SJSA1 (cell line): ENCODE data around the gene MRPL42. TPM values are rescaled to one million over a fixed set of nuclear protein-coding genes. Genes with fewer than 3 reads are reported as not detected.
A peak's percentile ranks its signal among the peaks of the same experiment; 100 is the strongest.

Experiments used
- DNase-seq, 2 experiments: peaks; one replicate each; pipeline ENCODE4 v3.0.0-alpha.2; 2015 to 2020; ENCODE audit warnings: low spot score in 2 of 2, low read depth in 1 of 2
- H3K27ac ChIP-seq: fragments of 250-450 bp; sonication (Bioruptor Pico); 2 replicates; pipeline ENCODE4 v1.5.1; 2020; ENCODE audit warnings: mild to moderate bottlenecking, moderate library complexity
- H3K27me3 ChIP-seq: fragments of 250-450 bp; sonication (Bioruptor Pico); replicated peaks from 2 replicates; pipeline ENCODE4 v1.5.1; 2020; ENCODE audit warnings: mild to moderate bottlenecking, moderate library complexity
- H3K36me3 ChIP-seq: fragments of 250-450 bp; sonication (Bioruptor Pico); 2 replicates; pipeline ENCODE4 v1.5.1; 2020; ENCODE audit warnings: mild to moderate bottlenecking
- H3K4me1 ChIP-seq: fragments of 250-450 bp; sonication (Bioruptor Pico); replicated peaks from 2 replicates; pipeline ENCODE4 v1.6.1; 2021; ENCODE audit warnings: mild to moderate bottlenecking
- H3K4me3 ChIP-seq: fragments of 250-450 bp; sonication (Bioruptor Pico); 2 replicates; pipeline ENCODE4 v1.5.1; 2020; ENCODE audit warnings: mild to moderate bottlenecking
- H3K9me3 ChIP-seq: fragments of 250-450 bp; sonication (Bioruptor Pico); replicated peaks from 2 replicates; pipeline ENCODE4 v1.5.1; 2020; ENCODE audit warnings: mild to moderate bottlenecking
- total RNA-seq: library from RNA; depleted of rRNA; stranded (reverse); fragments of >200 nt; shearing (Covaris generic); gene quantifications from 2 replicates; pipeline ENCODE4 v1.2.3, GENCODE V29; 2014

Gene MRPL42
- total RNA-seq, 1 experiment from 2014 or later: 132 TPM

DNA sequence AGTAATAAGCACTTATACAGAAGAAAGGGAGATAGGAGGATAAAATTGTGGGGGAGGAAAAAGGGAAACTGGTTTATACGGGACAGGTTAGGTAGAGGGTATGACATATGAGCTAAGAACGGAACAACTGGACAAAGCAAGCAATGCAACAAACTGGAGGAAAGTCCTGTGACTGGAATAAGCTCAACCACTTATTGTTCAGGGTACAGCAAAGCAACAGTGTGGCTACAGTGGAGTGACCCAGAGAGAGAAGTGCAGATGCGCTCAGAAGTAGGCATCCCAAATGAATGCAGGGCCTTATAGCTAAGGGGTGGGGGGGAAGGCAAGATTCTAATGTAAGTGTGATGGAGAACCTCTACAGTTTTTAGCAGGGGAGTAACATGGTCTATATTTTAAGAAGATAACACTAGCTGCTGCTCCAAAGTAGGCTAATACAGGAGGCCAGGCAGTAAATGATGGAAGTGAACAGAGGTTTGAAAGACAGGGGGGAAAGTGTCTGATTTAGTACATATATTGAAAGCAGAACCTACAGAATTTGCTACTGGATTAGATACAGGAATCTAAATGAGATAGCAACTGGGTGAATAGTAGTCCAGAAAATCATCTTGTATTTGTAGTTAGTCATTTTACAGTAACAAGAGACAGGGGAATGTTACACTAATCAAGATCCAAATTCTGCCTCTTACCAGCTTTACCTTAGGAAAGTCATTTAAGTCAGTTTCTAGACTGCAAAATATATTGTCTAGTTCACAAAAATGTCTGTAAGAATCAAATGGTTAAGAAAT is 28.9 kb upstream of the MRPL42 start:
- no peaks in the 10 kb centered on the region for H3K27me3 ChIP-seq
- H3K27ac ChIP-seq: no peak overlapping the region
- H3K36me3 ChIP-seq: peaks cover 9% of the 10 kb centered on the region
- no peak for DNase-seq
- no peak overlapping the region for H3K4me3 ChIP-seq
- no peaks in the 10 kb centered on the region for H3K9me3 ChIP-seq
- H3K4me1 ChIP-seq: peaks cover 19% of the 10 kb centered on the region

DNA sequence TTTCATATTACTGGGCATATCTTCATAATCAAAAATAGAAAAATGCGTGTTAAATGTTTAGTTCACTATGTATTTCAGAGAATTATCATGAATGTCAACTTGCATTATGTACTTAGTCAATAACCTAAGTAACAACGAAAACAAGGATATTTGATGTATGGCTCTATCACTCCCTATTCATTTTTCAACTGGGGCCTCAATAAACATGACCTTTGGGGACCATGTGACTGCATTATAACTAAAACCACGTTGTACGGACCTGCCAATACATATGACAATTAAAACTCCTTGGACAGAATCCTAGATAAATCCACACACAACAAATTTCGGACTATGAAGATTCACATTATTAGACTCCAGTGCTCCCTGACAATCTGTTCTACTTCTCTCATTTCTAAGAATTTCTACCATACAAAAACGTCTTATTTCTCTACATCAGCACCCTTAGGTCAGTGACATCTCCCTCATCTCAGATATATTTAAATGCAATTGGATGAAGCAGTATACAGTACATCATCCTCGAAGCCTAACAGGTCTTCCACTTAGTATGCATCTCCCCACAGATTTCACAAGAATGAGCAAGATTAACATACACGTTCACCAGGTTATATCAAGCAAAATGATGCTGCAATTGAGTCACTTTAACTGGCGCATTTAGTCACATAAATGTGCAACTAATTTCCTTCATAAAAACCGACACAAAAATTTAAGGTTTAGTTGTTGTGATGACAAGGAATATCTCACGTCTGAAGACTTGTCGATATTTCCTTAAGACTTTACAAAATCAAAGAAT is 27.1 kb upstream of the MRPL42 start:
- no peak for DNase-seq

GRCh38 chr12:93441081-93441616 is 26.2 kb upstream of the MRPL42 start:
- H3K36me3 ChIP-seq: peaks cover 9% of the 10 kb centered on the region
- no peaks in the 10 kb centered on the region for H3K27me3 ChIP-seq
- H3K9me3 ChIP-seq: no peaks in the 10 kb centered on the region
- H3K4me3 ChIP-seq: peak overlapping the region; percentile 90
- H3K27ac ChIP-seq: peak overlapping the region; percentile 85
- peaks cover 19% of the 10 kb centered on the region for H3K4me1 ChIP-seq
- peak in 1 of 2 experiments; percentile 33 for DNase-seq

More for the DNA sequence above, 27.1 kb upstream of the MRPL42 start:
- no peaks in the 10 kb centered on the region for H3K9me3 ChIP-seq
- H3K4me3 ChIP-seq: peak overlapping the region; percentile 90
- peaks cover 9% of the 10 kb centered on the region for H3K36me3 ChIP-seq
- no peak overlapping the region; the same call in 1 of the 2 replicates for H3K27ac ChIP-seq
- H3K27me3 ChIP-seq: no peaks in the 10 kb centered on the region
- H3K4me1 ChIP-seq: peaks cover 19% of the 10 kb centered on the region

GRCh38 chr12:93441617-93442410 is 25.5 kb upstream of the MRPL42 start, which contains the start of gene UBE2N:
Gene UBE2N (minus strand): TSS chr12:93441947. CDS start chr12:93441884, 63 bp downstream.
- Histone ChIP-seq H3K36me3 (peaks cover 9% of the 10 kb centered on the region), H3K4me1 (peaks cover 19% of the 10 kb centered on the region), H3K27me3 (no peaks in the 10 kb centered on the region), H3K27ac (peak within 1 kb of the TSS; percentile 85), H3K9me3 (no peaks in the 10 kb centered on the region), H3K4me3 (peak within 1 kb of the TSS; percentile 90)
- DNase-seq: peak; percentile 94 to 97

GRCh38 chr12:93442411-93443340 is 24.6 kb upstream of the MRPL42 start:
- no peaks in the 10 kb centered on the region for H3K9me3 ChIP-seq
- H3K36me3 ChIP-seq: peaks cover 9% of the 10 kb centered on the region
- no peaks in the 10 kb centered on the region for H3K27me3 ChIP-seq
- peak overlapping the region; percentile 90 for H3K4me3 ChIP-seq
- H3K27ac ChIP-seq: peak overlapping the region; percentile 85
- H3K4me1 ChIP-seq: peaks cover 19% of the 10 kb centered on the region
- no peak for DNase-seq

DNA sequence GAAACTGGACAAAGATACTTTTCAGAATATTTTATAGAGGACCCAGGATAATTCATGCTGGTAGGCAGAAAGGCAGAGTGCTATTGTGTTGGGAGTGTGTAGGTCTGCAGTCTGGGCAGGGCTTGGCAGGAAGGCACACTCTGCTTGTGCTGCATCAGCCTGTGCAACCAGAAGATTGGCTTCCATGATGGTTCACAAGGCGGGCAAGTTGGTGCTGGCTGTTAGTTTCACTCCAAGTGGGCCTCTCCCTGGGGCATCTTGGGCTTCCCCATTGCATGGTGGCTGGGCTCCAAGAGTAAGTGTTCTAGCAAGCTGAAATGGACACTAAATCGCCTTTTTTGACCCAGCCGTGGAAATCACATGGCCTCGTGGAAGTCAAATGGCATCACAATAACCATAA is 23.7 kb upstream of the MRPL42 start:
- H3K4me1 ChIP-seq: peaks cover 19% of the 10 kb centered on the region
- H3K27me3 ChIP-seq: no peaks in the 10 kb centered on the region
- no peak overlapping the region for H3K4me3 ChIP-seq
- DNase-seq: no peak
- H3K9me3 ChIP-seq: no peaks in the 10 kb centered on the region
- H3K27ac ChIP-seq: no peak overlapping the region
- peaks cover 7% of the 10 kb centered on the region for H3K36me3 ChIP-seq

DNA sequence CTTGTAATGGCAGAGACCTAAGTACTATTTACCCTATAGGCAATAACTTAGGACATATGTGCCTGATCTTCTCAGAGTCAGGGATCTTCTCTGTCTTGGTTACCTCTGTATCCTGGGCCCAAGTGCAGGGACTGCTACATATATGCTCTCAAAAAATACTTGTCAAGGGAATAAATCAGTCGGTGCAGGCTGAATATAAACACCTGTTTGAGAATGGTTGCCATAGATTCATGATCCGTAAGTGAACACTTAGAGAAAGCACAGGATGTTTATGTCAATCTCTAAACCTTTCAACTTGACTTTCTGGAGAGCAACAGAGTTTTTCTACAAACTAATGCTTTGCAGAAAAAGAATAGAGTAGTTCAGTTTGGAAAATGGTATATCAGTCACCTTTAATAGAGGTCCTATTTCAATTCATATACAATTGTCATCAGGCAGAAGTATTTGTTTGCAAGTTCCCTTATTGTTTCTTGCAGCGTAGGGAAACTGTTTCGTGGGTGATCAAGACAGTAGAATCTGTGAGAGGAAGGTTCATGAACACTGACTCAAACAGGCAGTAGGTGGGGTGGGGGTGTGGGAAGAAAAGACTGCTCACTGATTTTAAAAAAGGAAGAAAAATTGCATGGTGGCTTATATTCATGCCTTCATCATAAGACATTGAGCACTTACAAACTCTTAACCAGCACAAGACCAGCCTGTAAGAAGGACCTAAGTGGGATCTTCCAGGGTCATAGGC is 19.6 kb upstream of the MRPL42 start:
- DNase-seq: no peak
- H3K9me3 ChIP-seq: no peaks in the 10 kb centered on the region
- no peak overlapping the region for H3K27ac ChIP-seq
- H3K4me1 ChIP-seq: peaks cover 4% of the 10 kb centered on the region; the same call in 1 of the 2 replicates
- no peak overlapping the region for H3K4me3 ChIP-seq
- no peaks in the 10 kb centered on the region for H3K27me3 ChIP-seq
- no peaks in the 10 kb centered on the region for H3K36me3 ChIP-seq

GRCh38 chr12:93448796-93449195 is 18.5 kb upstream of the MRPL42 start:
- Histone ChIP-seq H3K4me3 (no peak overlapping the region), H3K27me3 (no peaks in the 10 kb centered on the region), H3K27ac (no peak overlapping the region), H3K4me1 (no peaks in the 10 kb centered on the region), H3K9me3 (no peaks in the 10 kb centered on the region), H3K36me3 (no peaks in the 10 kb centered on the region)
- no peak for DNase-seq

- Histone ChIP-seq H3K4me1 (no peaks in the 10 kb centered on the region), H3K27me3 (no peaks in the 10 kb centered on the region), H3K9me3 (no peaks in the 10 kb centered on the region), H3K4me3 (no peak overlapping the region), H3K27ac (no peak overlapping the region), H3K36me3 (no peaks in the 10 kb centered on the region)
- DNase-seq: no peak
Observed at GRCh38 chr12:93449277-93449676, 18.0 kb upstream of the MRPL42 start.

DNA sequence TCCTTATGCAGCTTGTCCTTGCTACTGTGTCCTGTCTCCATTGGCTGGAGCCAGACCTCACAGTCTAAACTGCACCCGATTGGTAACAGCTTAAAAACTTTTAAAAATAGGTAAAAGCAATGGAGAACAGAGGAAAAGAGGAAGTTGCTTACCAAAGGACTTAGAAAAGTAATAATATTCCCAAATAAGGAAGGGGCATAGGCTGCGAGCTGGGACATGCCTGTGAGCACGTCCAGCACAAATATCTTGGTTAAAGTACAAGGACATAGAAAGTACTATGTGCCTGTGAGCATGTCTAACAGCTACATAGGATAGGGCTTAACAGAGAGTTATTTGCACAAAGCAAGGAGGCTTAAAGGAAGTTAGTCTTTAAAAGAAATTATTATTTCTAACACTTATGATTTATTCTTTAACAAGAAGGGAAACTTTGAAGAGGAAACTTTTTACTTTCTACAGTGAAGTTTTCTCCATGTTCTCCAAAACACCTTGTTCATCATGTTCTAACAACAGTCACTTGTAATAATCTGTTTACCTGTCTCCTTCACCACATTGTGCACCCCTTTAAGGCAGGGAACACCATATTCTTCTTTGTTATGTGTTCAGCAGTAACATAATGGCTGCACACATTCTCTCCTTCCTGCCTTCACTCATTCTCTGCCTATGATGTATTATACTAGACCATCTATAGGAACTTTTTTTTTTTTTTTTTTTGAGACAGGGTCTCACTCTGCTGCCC is 15.7 kb upstream of the MRPL42 start:
- Histone ChIP-seq H3K4me1 (no peaks in the 10 kb centered on the region), H3K9me3 (no peaks in the 10 kb centered on the region), H3K27ac (no peak overlapping the region), H3K36me3 (no peaks in the 10 kb centered on the region), H3K4me3 (no peak overlapping the region), H3K27me3 (no peaks in the 10 kb centered on the region)
- DNase-seq: no peak

DNA sequence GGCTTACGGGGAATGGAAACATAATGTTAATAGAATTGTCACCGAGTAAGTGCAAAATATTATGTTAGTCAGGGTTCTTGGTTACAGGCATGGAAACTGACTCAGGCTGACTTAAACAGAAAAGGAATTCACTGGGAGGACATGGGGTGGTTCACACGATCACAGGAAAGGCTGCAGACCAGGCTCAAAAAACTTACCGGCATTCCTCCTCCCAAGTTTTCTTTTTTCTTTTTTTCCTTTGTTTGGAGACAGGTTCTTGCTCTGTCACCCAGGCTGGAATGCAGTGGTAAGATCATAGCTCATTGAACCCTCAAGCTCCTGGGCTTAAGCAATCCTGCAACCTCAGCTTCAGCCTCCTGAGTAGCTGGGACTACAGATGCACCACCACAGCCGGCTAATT is 13.7 kb upstream of the MRPL42 start:
- no peaks in the 10 kb centered on the region for H3K36me3 ChIP-seq
- no peaks in the 10 kb centered on the region for H3K9me3 ChIP-seq
- H3K27ac ChIP-seq: no peak overlapping the region
- H3K4me3 ChIP-seq: no peak overlapping the region
- peak in 1 of 2 experiments; percentile 10 for DNase-seq
- H3K4me1 ChIP-seq: no peaks in the 10 kb centered on the region
- H3K27me3 ChIP-seq: no peaks in the 10 kb centered on the region
